ENCODE data around the gene CHCHD3.

Gene CHCHD3

DNA sequence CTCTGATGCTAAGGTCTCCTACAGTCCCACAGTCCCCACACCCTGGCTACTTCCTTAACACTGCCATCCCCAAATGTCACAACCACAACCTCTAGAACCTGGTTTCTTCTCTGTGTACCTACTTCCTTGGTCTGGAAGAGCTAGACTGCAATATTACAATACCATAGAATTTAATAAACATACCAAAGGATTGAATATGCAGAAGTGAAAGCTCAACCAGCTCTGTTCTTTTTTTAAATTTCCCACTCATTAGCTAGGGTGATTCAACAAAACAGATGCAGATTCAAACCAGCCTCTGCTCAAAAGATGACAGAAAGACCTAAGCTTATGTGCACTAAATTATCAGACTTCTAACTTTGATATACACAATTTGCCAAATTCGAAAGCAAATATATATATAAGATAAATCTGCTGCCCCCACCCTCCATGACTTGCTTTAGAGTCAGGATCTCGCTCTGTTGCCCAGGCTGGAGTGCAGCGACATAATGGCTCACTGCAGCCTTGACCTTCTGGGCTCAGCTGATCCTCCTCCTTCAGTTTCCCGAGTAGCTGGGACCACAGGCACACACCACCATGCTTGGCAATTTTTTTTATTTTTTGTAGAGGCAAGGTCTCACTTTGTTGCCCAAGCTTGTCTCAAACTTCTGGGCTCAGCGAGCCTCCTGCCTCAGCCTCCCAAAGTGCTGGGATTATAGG is 212.6 kb downstream of the CHCHD3 start:
- DNase-seq (ENCODE audit: low read depth): no peak
- TF ChIP-seq, protein P1, sequence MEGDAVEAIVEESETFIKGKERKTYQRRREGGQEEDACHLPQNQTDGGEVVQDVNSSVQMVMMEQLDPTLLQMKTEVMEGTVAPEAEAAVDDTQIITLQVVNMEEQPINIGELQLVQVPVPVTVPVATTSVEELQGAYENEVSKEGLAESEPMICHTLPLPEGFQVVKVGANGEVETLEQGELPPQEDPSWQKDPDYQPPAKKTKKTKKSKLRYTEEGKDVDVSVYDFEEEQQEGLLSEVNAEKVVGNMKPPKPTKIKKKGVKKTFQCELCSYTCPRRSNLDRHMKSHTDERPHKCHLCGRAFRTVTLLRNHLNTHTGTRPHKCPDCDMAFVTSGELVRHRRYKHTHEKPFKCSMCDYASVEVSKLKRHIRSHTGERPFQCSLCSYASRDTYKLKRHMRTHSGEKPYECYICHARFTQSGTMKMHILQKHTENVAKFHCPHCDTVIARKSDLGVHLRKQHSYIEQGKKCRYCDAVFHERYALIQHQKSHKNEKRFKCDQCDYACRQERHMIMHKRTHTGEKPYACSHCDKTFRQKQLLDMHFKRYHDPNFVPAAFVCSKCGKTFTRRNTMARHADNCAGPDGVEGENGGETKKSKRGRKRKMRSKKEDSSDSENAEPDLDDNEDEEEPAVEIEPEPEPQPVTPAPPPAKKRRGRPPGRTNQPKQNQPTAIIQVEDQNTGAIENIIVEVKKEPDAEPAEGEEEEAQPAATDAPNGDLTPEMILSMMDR (IDR thresholded peaks at IDR 0.05; ENCODE audit: insufficient read depth, low read depth, low read length, missing control alignments): no peak
- H3K4me3 ChIP-seq (ENCODE audit: low read depth, low read length): no peak overlapping the region

- TF ChIP-seq, protein P1 (IDR thresholded peaks at IDR 0.05; ENCODE audit: insufficient read depth, low read depth, low read length, missing control alignments): no peak
- no peak overlapping the region for H3K4me3 ChIP-seq (ENCODE audit: low read depth, low read length)
- DNase-seq (ENCODE audit: low read depth): no peak
Observed at GRCh38 chr7:132866551-132866950, 215.3 kb downstream of the CHCHD3 start.

GRCh38 chr7:132866144-132866531 is 215.8 kb downstream of the CHCHD3 start:
- TF ChIP-seq, protein P1 (IDR thresholded peaks at IDR 0.05; ENCODE audit: insufficient read depth, low read depth, low read length, missing control alignments): no peak
- no peak overlapping the region for H3K4me3 ChIP-seq (ENCODE audit: low read depth, low read length)
- DNase-seq (ENCODE audit: low read depth): no peak

DNA sequence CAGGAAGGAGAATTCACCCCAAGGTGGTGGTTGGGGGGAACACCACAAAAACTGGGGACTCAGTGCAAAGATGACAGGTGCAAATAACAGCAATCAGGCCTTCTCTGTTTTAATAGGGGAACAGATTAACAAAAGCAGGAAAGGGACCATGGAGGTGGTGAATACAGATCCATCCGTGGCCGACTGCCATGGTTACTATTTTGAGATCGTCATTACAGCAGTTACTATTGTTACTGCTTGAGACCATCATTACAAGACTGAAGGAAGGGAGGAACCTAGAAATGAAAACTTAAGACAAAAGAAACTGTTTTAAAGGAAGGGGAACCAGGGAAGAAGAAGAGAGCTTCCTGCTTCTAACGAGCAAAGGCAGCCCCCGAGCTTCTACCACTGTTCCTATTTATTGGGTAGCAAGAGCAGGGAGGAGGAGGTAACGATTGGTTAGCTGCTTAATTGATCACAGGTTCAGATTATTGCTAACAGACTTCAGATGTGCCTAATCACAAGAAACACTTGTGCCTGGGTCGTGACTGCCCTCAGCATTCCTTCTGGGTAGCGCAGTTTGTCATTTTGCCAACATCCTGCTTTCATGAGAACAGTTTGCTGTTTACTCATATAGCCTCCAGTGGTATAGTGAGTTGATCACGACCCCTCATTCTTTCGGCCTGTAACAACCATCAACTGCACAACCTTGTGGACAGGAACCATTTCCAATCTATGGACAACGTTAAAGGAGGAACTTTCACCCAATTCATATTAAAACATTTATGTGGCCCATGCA is 216.3 kb downstream of the CHCHD3 start:
- H3K4me3 ChIP-seq (ENCODE audit: low read depth, low read length): no peak overlapping the region
- TF ChIP-seq, protein P1 (IDR thresholded peaks at IDR 0.05; ENCODE audit: insufficient read depth, low read depth, low read length, missing control alignments): no peak
- no peak for DNase-seq (ENCODE audit: low read depth)

- TF ChIP-seq, protein P1 (IDR thresholded peaks at IDR 0.05; ENCODE audit: insufficient read depth, low read depth, low read length, missing control alignments): no peak
- no peak overlapping the region for H3K4me3 ChIP-seq (ENCODE audit: low read depth, low read length)
- DNase-seq (ENCODE audit: low read depth): no peak
Observed at GRCh38 chr7:132861940-132862554, 219.8 kb downstream of the CHCHD3 start.

- no peak overlapping the region for H3K4me3 ChIP-seq (ENCODE audit: low read depth, low read length)
- TF ChIP-seq, protein P1 (IDR thresholded peaks at IDR 0.05; ENCODE audit: insufficient read depth, low read depth, low read length, missing control alignments): no peak
- DNase-seq (ENCODE audit: low read depth): no peak
Observed at GRCh38 chr7:132861424-132861823, 220.5 kb downstream of the CHCHD3 start.
